OCI-LY1 (cell line): ENCODE measurements around the gene ARAP1.

ENCODE experiments used
- H2AFZ ChIP-seq: fragments of 200-600 bp; sonication (generic), shearing (Covaris generic); 2 replicates; pipeline ENCODE4 v1.6.0; 2014; ENCODE audit warnings: antibody characterized with exemption, mild to moderate bottlenecking, low read length
- H3F3A ChIP-seq: fragments of 200-600 bp; sonication (generic), shearing (Covaris generic); 2 replicates; pipeline ENCODE4 v1.6.0; 2014; ENCODE audit warnings: mild to moderate bottlenecking, antibody characterized with exemption, low read length, moderate library complexity; ENCODE audit not compliant: insufficient read depth
- H3K27ac ChIP-seq: fragments of 200-600 bp; sonication (generic); 2 replicates; pipeline ENCODE4 v1.5.1; 2014; ENCODE audit warnings: low read length, mixed run types, mild to moderate bottlenecking, low read depth; ENCODE audit not compliant: poor library complexity, severe bottlenecking
- H3K27me3 ChIP-seq: fragments of 200-600 bp; sonication (generic); 2 replicates; pipeline ENCODE4 v1.6.0; 2014; ENCODE audit warnings: antibody characterized with exemption, mild to moderate bottlenecking, low read length, moderate library complexity; ENCODE audit not compliant: insufficient read depth
- H3K36me3 ChIP-seq: fragments of 200-600 bp; sonication (generic); 2 replicates; pipeline ENCODE4 v1.6.1; 2014; ENCODE audit warnings: mild to moderate bottlenecking, antibody characterized with exemption, low read length, moderate library complexity, mixed read lengths; ENCODE audit not compliant: insufficient read depth
- H3K4me1 ChIP-seq: fragments of 200-600 bp; sonication (generic); 2 replicates; pipeline ENCODE4 v1.5.1; 2014; ENCODE audit warnings: mild to moderate bottlenecking, low read length, moderate library complexity; ENCODE audit not compliant: insufficient read depth, severe bottlenecking
- H3K4me2 ChIP-seq: fragments of 200-600 bp; sonication (generic), shearing (Covaris generic); 2 replicates; pipeline ENCODE4 v1.6.1; 2014; ENCODE audit warnings: low read length
- H3K4me3 ChIP-seq: fragments of 200-600 bp; sonication (generic); 2 replicates; pipeline ENCODE4 v1.5.1; 2014; ENCODE audit warnings: low read length, low read depth, mild to moderate bottlenecking, mixed read lengths; ENCODE audit not compliant: poor library complexity, severe bottlenecking
- H3K79me2 ChIP-seq: fragments of 200-600 bp; shearing (Covaris generic); 2 replicates; pipeline ENCODE4 v1.6.1; 2016; ENCODE audit warnings: mixed run types, low read length, mixed read lengths; ENCODE audit not compliant: insufficient read depth
- H3K9ac ChIP-seq: fragments of 200-600 bp; sonication (generic), shearing (Covaris generic); 2 replicates; pipeline ENCODE4 v1.6.1; 2014; ENCODE audit warnings: mild to moderate bottlenecking, low read length, mixed read lengths
- H3K9me2 ChIP-seq: fragments of 200-600 bp; sonication (generic), shearing (Covaris generic); 2 replicates; pipeline ENCODE4 v1.6.1; 2014; ENCODE audit warnings: low read depth, mild to moderate bottlenecking, low read length, mixed read lengths
- H3K9me3 ChIP-seq: fragments of 200-600 bp; shearing (Covaris generic); 2 replicates; pipeline ENCODE4 v1.6.1; 2014; ENCODE audit warnings: low read length, mixed read lengths
- H4K20me1 ChIP-seq: fragments of 200-600 bp; sonication (generic), shearing (Covaris generic); 2 replicates; pipeline ENCODE4 v1.6.0; 2016; ENCODE audit warnings: mild to moderate bottlenecking, low read length; ENCODE audit not compliant: insufficient read depth
- EZH2 ChIP-seq: fragments of 200-600 bp; sonication (generic), shearing (Covaris generic); IDR thresholded peaks from 2 replicates; pipeline ENCODE4 v1.8.0; 2017; ENCODE audit warnings: borderline replicate concordance, mixed run types, mild to moderate bottlenecking, antibody characterized with exemption, low read length, moderate library complexity, mixed read lengths
- TF ChIP-seq, protein P1 (sequence below): fragments of 200-600 bp; sonication (generic), shearing (Covaris generic); IDR thresholded peaks from 2 replicates; pipeline ENCODE4 v1.5.1; 2017; ENCODE audit warnings: mild to moderate bottlenecking, antibody characterized with exemption, low read length, moderate library complexity, mixed read lengths

Gene ARAP1

DNA sequence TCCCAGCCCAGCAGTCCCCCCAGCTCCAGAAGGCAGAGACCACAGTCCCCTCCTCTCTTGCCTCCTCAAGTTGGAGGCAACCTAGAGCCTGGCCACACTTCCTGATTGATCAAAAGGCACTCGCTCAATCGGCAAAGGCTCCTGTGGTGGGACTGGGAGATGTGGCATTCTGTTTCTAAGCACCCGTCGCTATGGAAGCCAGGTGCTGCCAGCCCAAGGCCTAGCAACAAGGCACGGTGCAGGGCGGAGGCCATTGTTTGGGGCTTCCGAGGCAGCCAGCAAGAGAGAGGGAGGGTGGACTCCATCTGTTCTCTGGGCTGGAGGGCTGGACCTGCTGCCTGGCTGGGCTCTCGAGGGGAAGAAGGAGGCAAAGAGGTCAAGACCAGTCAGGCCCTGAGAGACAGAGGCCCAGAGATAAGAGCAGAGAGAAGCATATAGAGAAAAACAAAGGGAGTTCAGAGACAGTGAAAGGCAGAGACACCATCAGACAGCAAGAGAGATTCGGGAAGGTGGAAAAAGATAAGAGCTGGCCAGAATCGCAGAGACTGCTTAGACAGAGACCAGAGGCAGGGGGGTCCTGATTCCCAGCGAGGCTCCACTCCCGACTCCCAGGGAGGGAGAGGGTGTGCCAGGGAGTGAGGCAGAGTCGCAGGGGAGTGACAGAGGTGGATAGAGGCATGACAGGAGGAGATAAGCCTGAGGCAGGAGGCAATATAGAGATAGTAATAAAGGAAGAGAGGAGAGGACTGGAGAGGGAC lies 99.2 kb downstream of the ARAP1 start:
- Histone ChIP-seq H3K9me3 (no peaks in the 10 kb centered on the region), H2AFZ (no peak overlapping the region), H4K20me1 (no peaks in the 10 kb centered on the region), H3K27me3 (no peaks in the 10 kb centered on the region), H3K27ac (no peak overlapping the region), H3F3A (no peaks in the 10 kb centered on the region), H3K9me2 (no peaks in the 10 kb centered on the region), H3K4me3 (no peak overlapping the region), H3K4me2 (no peak overlapping the region), H3K79me2 (no peaks in the 10 kb centered on the region), H3K36me3 (no peaks in the 10 kb centered on the region), H3K4me1 (no peaks in the 10 kb centered on the region), H3K9ac (no peak overlapping the region)
- TF ChIP-seq EZH2, result no peak
- TF ChIP-seq, protein P1, sequence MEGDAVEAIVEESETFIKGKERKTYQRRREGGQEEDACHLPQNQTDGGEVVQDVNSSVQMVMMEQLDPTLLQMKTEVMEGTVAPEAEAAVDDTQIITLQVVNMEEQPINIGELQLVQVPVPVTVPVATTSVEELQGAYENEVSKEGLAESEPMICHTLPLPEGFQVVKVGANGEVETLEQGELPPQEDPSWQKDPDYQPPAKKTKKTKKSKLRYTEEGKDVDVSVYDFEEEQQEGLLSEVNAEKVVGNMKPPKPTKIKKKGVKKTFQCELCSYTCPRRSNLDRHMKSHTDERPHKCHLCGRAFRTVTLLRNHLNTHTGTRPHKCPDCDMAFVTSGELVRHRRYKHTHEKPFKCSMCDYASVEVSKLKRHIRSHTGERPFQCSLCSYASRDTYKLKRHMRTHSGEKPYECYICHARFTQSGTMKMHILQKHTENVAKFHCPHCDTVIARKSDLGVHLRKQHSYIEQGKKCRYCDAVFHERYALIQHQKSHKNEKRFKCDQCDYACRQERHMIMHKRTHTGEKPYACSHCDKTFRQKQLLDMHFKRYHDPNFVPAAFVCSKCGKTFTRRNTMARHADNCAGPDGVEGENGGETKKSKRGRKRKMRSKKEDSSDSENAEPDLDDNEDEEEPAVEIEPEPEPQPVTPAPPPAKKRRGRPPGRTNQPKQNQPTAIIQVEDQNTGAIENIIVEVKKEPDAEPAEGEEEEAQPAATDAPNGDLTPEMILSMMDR, result no peak

DNA sequence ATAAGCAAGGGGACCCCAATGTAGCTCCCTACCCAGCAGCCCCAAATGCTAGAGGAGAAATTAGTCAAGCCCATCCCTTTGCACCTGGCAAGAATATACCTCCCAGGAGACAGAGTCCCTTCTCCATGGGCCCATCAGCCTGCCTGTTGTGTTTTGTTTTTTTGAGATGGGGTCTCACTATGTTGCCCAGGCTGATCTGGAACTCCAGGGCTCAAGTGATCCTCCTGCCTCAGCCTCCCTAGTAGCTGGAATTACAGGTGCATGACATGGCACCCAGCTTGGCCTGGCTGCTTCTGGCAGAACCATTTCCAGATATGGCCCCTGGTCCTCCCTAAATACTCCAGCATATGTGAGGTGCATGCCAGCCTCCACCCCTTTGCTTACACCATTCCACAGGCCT lies 100.1 kb downstream of the ARAP1 start:
- Histone ChIP-seq H3F3A (no peaks in the 10 kb centered on the region), H3K4me3 (no peak overlapping the region), H3K4me2 (no peak overlapping the region), H3K27me3 (no peaks in the 10 kb centered on the region), H3K36me3 (no peaks in the 10 kb centered on the region), H3K4me1 (no peaks in the 10 kb centered on the region), H3K9me2 (no peaks in the 10 kb centered on the region), H3K9me3 (no peaks in the 10 kb centered on the region), H3K27ac (no peak overlapping the region), H4K20me1 (no peaks in the 10 kb centered on the region), H3K9ac (no peak overlapping the region), H3K79me2 (no peaks in the 10 kb centered on the region), H2AFZ (no peak overlapping the region)
- TF ChIP-seq, protein P1, result no peak
- TF ChIP-seq EZH2, result no peak

DNA sequence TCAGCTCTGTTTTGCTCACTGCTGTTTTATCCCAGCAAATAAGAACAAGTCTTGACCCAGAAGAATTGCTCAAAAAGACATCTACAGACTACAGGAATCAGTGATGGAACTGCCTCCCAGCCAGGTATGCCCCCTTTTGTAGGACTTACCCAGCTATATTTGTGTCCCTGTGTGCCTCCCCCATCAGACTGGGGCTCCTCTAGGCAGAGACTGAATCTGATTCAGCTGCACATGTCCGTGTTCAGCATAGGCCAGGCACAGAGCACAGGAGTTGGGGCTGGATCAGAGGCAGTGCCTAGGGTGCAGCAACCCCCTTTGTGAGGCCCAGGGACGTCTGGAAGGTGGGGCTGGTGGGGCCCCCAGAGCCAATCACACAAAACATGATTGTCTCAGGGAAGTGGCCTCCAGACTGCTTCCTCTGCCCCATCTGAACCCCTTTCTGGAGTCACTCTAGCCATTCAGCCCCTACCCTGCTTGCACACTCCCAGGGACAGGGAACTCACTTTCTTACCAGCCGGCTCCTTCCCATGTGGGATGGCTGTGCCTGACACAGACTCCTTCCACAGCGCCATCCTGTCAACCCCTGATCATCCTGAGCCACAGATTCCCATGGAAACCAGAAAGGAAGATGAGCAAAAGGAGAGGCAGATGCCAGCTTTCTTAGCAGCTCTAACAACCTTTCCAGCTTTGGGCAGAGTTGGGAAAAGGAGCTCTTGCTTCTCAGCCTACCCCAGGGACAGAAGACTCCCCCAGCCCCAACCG lies 102.8 kb downstream of the ARAP1 start:
- Histone ChIP-seq H2AFZ (no peak overlapping the region), H3K27me3 (no peaks in the 10 kb centered on the region), H3K79me2 (no peaks in the 10 kb centered on the region), H3K9ac (no peak overlapping the region), H4K20me1 (no peaks in the 10 kb centered on the region), H3F3A (no peaks in the 10 kb centered on the region), H3K4me2 (no peak overlapping the region), H3K9me3 (no peaks in the 10 kb centered on the region), H3K36me3 (no peaks in the 10 kb centered on the region), H3K4me1 (no peaks in the 10 kb centered on the region), H3K9me2 (no peaks in the 10 kb centered on the region), H3K27ac (no peak overlapping the region), H3K4me3 (no peak overlapping the region)
- TF ChIP-seq, protein P1, result no peak
- TF ChIP-seq EZH2, result no peak
